Lung microvascular endothelial cell (primary cell): ENCODE data around the gene SETBP1. TPM values are rescaled to one million over a fixed set of nuclear protein-coding genes. Genes with fewer than 3 reads are reported as not detected.

Source experiments
- DNase-seq, 2 donors: peaks; one replicate each; pipeline versions ENCODE4 v3.0.0 to v3.0.0-alpha.2; 2010; ENCODE audit warnings: low read depth in 2 of 2
- total RNA-seq: library from RNA; depleted of rRNA; stranded (reverse); fragments of >200 nt; gene quantifications from 2 replicates; pipeline ENCODE4 v1.2.1, GENCODE V29; 2014

Gene SETBP1
- total RNA-seq, 1 donor from 2014 or later, result 1.6 TPM

GRCh38 chr18:44731530-44732237 lies 51.0 kb downstream of the SETBP1 start:
- no peak for DNase-seq

- DNase-seq, result no peak
These were observed 51.5 kb downstream of the SETBP1 start for GRCh38 chr18:44732238-44732563.

GRCh38 chr18:44732599-44732998 lies 51.9 kb downstream of the SETBP1 start:
- no peak for DNase-seq

GRCh38 chr18:44733069-44733753 lies 52.5 kb downstream of the SETBP1 start:
- DNase-seq, result peak in 1 of 2 donors; percentile 10

- DNase-seq, result no peak
These were observed 53.2 kb downstream of the SETBP1 start for GRCh38 chr18:44733754-44734465.

- no peak for DNase-seq
These were observed 54.4 kb downstream of the SETBP1 start for GRCh38 chr18:44735096-44735495.

GRCh38 chr18:44736664-44737380 lies 56.1 kb downstream of the SETBP1 start:
- DNase-seq, result no peak

- no peak for DNase-seq
These were observed 56.9 kb downstream of the SETBP1 start for GRCh38 chr18:44737623-44738022.

- no peak for DNase-seq
These were observed 59.3 kb downstream of the SETBP1 start for GRCh38 chr18:44740000-44740399.

GRCh38 chr18:44741085-44741484 lies 60.4 kb downstream of the SETBP1 start:
- DNase-seq, result no peak

- no peak for DNase-seq
These were observed 60.8 kb downstream of the SETBP1 start for GRCh38 chr18:44741511-44741910.

- no peak for DNase-seq
These were observed 61.4 kb downstream of the SETBP1 start for GRCh38 chr18:44742126-44742525.

- DNase-seq, result no peak
These were observed 62.1 kb downstream of the SETBP1 start for GRCh38 chr18:44742718-44743311.

GRCh38 chr18:44743631-44744030 lies 62.9 kb downstream of the SETBP1 start:
- no peak for DNase-seq

GRCh38 chr18:44744161-44745121 lies 63.8 kb downstream of the SETBP1 start:
- no peak for DNase-seq

- DNase-seq, result no peak
These were observed 66.5 kb downstream of the SETBP1 start for GRCh38 chr18:44747157-44747556.

- DNase-seq, result no peak
These were observed 67.9 kb downstream of the SETBP1 start for GRCh38 chr18:44748582-44748981.

- DNase-seq, result no peak
These were observed 70.1 kb downstream of the SETBP1 start for GRCh38 chr18:44750774-44751173.

GRCh38 chr18:44754567-44754966 lies 73.9 kb downstream of the SETBP1 start:
- no peak for DNase-seq

GRCh38 chr18:44758861-44759631 lies 78.4 kb downstream of the SETBP1 start:
- no peak for DNase-seq
